GM15510 (cell line): Measurements from ENCODE around the gene BCL11B.

Experiments
- POLR2A ChIP-seq: IDR thresholded peaks from 3 replicates; pipeline ENCODE4 v1.6.1; 2011; ENCODE audit warnings: borderline replicate concordance; ENCODE audit not compliant: insufficient read length; ENCODE audit errors: extremely low read depth

BCL11B gene

DNA sequence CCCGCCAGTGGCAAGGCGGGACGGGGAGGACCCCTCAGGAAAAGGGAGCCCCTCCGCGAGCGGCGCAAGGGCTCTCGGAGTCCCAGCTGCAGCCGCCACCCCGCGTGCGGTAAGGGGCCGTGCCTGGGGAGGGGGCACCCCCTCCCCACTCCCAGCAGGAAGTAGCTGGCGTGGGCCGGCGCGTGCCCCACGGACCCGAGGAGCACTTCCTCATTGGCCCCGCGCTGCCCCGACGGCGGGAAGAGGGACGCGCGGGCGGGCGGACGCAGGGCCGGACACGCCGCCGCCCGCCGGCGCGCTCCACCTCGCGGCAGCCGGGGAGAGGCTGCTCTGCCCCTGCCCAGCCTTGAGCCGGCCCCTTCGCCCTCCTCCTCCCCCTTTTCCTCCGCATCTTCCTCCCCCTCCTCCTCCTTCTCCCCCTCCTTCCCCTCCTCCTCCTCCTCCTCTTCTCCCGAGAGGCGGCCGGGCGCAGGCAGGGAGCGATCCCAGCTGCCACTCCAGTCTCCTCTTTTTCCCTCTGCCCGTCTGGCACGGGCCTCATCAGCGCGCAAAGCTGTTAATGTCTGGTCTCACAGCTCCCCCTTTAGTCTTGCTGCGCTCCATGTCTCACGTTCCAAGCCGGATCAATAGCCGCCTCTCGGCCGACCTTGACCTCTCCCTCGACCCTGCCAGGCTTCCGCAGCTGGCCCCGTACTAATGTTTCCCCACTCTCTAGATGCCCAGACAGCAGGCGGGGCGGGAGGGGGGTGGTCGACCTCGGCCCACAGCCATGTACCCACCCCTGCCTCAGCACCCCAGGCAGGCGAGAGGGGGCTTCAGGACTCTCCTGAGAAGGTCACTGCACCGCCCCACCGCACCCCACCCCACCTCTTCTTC, 2.6 kb upstream of the BCL11B start:
- TF ChIP-seq POLR2A = no peak

DNA sequence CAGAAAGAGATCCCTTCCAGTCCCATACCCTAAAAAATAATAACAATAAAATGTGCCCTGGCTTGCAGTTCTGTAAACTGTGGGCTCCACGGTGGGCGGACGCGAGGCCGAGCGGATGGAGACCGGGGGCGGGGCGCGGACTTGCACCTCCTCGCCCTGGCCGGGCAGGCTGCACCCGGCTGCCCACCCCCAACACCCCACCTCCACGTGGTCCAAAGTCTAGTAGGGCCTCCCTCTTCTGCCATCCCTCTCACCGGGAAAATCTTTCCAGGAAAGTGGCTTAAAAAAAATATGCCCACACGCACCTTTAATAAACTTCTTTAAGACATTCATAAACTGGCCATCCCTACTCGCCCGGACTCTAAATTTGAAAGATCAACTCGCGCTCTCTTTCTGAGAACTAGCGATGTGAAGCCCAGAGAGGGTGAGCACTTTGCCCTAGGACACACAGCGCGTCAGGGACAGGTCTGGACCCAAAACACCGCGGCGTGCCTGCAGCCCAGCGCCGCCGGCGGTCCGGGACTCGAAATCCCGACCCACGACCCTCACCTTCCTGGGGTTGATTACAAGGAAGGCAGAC, 1.9 kb upstream of the BCL11B start:
- TF ChIP-seq POLR2A = no peak

DNA sequence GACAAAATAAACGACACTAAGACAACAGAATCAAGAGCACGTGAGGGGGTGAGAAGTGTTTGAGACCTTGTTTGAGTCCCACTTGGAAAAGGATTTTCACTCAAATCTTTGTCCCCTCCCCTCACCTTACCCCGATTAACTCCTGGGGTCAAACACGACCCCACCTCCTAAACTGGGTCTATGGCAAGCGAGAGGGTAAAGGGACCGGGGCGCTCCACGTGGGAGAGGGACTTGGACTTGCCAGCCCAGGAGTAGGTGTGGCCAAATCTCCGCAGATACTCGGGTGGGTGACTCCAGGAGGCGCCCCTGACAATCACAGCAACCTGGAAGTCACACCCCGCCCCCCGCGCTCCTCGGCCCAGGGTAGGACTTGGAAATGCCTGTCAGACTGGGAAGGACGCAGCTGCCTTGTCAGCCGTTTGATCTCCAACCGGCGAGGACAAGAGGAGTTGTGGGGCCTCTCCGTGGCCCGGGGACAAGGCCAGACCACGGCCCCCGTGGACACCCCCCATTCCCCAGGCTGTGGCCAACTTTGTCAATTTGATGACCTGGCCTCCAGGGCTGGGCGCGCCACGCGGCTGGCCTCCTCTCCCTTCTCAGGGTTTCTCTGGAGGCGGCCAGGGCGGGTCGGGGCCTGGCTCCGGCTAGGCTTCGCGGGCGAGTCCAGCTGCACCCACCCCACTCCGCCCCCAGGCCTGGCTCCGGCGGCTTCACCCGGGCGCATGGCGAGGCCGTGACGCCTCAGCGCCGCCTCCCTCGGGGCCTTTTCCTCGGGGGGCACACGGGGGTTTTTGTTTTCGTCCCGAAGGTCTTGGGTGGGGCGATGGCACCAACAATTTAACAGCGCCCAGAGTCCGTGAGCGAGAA, 1.1 kb upstream of the BCL11B start:
- no peak for TF ChIP-seq POLR2A

DNA sequence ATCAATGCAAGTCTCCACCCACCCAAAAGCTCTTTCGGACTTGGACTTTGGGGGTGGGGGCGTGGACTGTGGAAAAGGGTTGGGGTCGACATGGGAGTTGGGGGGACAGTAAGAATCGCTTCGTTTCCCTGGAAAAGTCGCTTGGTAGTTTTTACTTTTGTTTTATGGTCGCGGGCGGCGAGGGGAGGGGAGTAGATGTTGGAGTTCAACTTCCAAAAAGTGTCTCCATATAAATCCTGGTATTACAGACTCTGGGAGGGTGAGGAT, 568 bp upstream of the BCL11B start:
- TF ChIP-seq POLR2A = no peak

DNA sequence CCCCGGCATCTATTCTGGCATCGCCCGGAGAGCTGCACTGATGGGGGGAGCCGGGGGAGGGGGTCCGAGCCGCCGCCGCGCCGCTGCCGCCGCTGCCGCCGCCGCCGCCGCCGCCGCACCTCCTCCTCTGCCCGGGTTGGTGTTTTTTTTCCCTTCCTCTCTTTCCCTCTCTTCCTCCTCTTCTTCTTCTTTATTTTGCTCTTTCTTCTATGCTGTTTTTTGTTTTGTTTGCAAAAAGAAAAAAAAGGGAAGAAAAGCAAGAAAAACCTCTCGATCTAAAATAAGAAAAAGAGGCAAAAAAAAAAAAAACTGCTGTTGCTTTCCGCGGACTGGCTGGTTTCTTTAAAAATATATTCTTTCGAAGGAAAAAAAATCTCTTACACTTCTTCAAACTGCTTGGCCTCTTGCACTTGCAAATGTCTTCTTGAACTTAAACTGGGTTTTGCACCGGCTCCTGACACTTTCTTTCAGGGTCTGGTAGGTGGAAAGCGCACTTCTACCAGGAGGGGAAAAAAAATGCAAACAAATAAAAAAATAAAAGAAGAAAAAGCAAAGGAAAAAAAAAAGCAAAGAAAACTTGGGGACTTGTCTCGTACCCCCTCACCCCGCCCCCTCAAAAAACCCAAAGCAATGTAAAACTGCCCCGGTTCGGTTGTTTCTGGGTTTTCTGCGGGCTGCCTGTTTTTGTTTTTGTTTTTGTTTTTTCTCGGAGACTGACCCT, 616 bp downstream of the BCL11B start:
- TF ChIP-seq POLR2A = no peak

DNA sequence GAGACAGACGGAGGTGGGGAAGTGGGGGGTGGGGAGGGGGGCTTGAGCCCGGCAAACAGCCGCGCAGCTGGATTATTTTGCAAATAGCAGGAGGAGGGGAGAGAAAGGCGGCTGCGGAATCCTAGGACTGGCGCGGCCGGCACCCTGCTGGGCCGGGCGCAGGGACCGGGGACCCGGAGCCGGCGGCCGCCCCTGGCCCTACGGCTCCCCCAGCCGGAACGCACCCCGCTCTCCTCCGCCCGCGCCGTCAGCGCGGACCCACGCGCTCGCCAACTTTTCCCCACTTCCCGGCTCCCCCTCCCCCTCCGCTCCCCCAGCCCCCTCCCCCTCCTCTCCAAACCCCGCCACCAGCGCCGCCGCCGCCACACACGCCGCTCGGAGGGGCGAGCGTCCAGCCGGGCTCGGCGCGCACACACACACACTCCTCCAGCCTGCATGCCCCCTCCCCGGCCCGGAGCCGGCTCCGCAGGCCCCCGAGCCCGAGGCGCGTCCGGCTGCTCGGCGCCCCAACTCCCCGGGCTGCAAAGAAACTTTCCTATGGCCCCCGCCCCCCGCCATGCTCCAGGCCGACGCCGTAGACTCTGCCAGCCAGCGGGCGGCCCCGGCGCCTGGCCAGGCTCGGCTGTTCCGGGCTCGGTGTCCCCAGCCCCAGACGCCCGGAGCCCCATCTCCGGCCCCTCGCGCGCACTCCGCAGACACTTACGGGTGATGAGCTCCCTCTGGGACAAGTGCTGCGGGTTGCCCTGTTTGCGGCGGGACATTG, 1.4 kb downstream of the BCL11B start:
- TF ChIP-seq POLR2A = no peak

DNA sequence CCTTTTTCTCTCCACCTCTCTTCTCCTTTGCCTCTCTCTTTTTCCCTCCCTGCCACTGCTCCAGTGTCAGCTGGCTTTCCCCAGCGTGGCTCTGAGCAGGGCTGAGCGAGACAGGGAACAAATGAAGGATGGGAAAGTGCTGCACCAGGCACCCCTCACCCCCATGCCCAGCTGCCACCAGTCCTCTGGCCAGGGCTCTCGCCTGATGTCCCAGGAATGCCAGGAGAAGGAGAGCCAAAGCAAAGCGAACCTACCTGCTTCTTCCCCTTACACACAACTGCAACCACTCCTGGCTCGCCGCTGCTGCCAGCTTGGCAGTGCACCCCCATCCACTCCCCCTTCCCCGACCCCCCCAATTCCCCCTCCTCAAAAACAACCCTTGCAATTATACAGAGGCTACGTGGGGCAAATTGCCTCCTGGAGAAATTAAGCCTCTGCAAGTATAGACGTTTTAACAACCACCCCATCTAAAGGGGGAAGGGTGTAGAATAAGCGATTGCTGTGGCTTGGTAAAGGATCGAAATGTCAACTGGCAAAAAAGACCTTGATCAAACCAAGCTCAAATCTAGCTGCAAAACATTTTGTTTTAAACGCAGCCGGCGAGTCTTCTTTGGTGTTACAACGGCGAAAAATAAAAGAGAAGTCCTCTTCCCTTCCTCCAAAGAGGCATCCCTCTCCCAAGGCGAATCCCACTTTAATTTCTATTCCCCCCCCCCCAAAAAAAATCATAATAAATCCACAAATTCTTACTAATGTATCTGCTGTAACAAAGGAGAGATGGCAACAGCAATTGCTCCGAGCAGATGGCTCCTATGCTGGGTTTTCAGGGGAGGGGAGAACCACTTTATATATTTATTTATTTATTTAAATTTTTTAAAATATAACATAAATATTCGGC, 2.9 kb downstream of the BCL11B start:
- TF ChIP-seq POLR2A = no peak

DNA sequence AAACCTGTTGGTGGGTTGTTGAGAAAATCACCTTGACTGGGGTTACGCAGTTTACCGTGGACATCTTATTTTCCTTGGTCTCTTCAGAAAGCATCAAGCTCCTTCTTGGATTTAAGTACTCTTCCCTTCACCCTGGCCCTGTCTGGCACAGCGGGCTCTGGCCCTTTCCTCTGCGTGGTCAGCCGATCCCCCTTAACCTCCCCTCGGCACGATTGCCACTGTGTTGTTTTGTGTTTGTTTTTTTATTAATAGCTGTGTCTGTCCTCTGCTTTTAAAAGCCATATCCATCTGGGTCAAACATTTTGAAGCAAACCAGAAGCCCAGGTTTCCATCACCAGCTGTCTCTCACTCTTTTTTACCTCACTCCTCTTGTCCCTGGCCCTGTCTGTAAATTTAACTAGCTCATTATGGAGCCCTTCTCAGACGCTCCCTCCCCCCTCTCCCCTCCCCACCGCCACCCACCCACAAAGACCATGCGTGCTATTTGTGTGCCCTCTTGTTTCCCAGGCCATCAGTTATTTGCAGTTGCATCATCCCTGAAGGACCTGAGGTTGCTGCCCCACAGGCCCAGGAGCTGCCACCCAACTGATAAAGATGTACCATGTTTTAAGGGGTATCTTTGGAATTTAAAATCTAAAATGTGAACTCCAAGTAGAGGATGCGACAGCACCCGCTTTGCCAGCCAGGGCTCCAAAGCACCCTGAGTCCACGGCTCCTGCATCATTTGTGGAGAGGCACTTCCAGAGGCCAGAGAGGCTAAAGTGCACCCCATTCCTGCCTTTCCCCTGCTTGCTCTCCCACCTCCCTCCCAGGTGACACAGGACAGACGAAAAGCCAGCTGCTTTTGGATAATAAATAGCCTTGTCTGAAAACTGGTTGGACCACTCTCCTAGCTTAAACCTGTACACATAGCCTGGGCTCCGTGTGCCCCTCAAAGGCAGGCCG, 3.9 kb downstream of the BCL11B start:
- no peak for TF ChIP-seq POLR2A

DNA sequence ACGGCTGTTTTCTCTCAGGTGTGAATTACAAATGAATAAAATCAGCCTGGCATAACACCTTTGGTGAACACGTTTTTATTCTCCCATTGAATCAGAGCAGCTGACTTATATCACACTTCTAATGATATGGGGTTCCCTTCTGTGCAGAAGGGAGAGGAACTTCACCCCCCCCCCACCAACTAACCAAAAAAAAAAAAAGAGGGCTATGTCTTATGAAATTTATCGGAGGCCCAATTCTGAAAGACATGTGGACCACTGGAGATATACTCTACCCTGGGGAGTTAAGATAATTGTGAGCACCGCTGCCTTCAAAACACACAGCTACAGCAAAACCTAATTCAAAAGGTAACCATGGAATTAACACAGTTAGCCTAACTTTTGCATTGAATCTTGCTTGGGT, 4.6 kb downstream of the BCL11B start:
- no peak for TF ChIP-seq POLR2A

DNA sequence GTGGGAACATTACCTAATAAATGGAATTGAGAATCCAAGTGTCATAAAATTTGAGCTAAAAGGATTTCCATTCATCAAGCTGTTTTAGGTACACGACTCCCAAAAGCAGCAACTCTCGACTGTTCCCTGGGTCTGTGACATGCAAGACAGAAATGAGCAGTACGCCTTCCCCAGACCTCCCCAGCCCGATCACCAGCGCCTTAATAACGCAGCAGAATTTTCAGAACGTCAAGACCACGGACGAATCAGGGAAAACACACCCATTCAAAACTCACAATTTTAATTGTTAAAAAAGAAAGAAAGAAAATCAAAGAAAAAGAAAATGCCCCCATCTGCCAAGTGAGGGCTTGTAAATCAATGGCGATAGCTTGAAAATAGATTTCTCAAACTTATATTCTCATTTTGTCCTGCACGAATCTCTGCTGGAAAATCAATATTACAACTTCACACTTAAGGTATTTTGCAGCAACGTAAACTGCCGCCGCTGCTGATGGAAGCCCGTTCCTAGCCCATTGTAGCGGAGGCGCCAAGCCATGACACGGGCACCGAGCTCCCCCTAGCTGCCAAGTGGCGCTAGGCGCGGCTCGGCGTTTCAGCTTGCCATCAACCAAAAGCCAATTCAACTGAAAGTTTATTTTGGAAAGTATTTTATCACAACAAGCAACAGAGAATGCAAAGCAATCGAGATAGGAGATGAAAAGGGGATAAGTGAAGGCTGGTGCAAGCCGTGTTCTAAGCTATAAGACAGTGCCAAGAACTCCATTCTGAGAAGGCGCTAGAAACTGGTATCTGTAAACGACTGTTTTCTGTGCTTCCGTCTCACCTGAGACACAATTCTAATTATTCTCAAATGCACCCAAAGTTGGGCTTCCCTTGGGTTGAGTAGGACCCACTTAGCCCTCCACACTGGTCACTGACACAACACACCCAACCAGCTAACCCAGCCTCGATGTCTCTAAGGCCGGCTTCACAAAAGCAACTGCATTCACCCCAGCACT, 5.5 kb downstream of the BCL11B start:
- TF ChIP-seq POLR2A = no peak

DNA sequence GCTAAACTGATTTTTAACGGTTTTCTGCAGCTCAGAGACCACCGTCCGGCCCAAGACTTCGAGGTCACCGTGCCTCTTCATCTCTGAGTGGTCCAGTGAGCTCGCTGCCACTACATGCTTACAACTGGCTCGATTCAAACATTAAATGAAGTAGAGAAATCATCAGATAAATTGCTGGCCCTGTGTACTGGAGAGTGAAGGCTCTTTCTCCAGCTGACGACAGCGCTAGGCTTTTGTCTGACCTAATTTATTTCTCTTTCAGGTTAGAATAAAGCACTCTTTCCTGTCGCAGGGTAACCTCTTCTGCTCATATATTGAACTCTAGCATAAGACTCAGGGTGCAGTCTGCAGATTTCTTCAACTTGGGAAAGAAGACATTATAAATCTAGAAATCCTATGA, 6.4 kb downstream of the BCL11B start:
- TF ChIP-seq POLR2A = no peak
